ENCODE measurements around the gene FGD2. TPM values are rescaled to one million over a fixed set of nuclear protein-coding genes. Genes with fewer than 3 reads are reported as not detected.
"Not testable (repeated sequence)": the region's sequence is repeated elsewhere in the genome, so short reads cannot be mapped to it uniquely, and the experiment has no call there.

FGD2 gene
- total and polyA plus RNA-seq, 9 donors = 2.6 to 4.6 (median 3.7) TPM

DNA sequence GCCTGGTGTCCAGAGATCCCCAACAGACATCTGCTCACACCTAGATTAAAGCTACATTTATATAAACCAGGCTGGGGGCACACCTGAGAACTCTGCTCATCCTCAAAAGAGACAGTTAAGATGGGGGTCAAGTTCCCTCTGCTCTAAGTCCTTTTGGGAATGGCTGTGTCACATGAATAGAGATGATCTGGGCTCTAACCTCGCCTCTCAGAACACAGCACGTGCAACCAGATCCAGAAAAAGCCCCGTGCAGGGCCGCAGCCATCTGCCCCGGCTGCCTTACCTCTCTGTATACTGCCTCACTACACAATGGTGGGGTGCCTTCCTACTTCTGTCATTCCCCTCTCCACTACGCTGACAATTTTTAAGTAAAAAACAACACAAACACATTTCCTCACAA is 25.3 kb upstream of the FGD2 start:
- WGBS (ENCODE audit: insufficient coverage) = 50% methylated on average over 4 of the region's 6 CpGs
- H3K27me3 ChIP-seq (ENCODE audit: control insufficient read depth, insufficient read depth, low read length) = no peaks in the 10 kb centered on the region
- no peak overlapping the region for H3K4me3 ChIP-seq (ENCODE audit: low read length)
- H3K27ac ChIP-seq (ENCODE audit: low read length) = peak overlapping the region; percentile 76
- no peaks in the 10 kb centered on the region for H3K9me3 ChIP-seq (replicated peaks; ENCODE audit: control insufficient read depth, low read depth, low read length)
- peaks cover 44% of the 10 kb centered on the region for H3K36me3 ChIP-seq (ENCODE audit: control insufficient read depth, insufficient read depth, low read length)
- H3K4me1 ChIP-seq (ENCODE audit: control insufficient read depth, insufficient read depth, low read length) = peaks cover 49% of the 10 kb centered on the region
- no peak for DNase-seq

- WGBS (ENCODE audit: insufficient coverage) = 64% methylated on average over 9 of the region's 14 CpGs
- H3K27me3 ChIP-seq (ENCODE audit: control insufficient read depth, insufficient read depth, low read length) = no peaks in the 10 kb centered on the region
- H3K4me1 ChIP-seq (ENCODE audit: control insufficient read depth, insufficient read depth, low read length) = peaks cover 50% of the 10 kb centered on the region
- H3K9me3 ChIP-seq (replicated peaks; ENCODE audit: control insufficient read depth, low read depth, low read length) = no peaks in the 10 kb centered on the region
- peaks cover 35% of the 10 kb centered on the region for H3K36me3 ChIP-seq (ENCODE audit: control insufficient read depth, insufficient read depth, low read length)
- no peak overlapping the region for H3K4me3 ChIP-seq (ENCODE audit: low read length)
- DNase-seq = no peak
- H3K27ac ChIP-seq (ENCODE audit: low read length) = no peak overlapping the region
Measured at GRCh38 chr6:36980876-36981619, 24.4 kb upstream of the FGD2 start.

DNA sequence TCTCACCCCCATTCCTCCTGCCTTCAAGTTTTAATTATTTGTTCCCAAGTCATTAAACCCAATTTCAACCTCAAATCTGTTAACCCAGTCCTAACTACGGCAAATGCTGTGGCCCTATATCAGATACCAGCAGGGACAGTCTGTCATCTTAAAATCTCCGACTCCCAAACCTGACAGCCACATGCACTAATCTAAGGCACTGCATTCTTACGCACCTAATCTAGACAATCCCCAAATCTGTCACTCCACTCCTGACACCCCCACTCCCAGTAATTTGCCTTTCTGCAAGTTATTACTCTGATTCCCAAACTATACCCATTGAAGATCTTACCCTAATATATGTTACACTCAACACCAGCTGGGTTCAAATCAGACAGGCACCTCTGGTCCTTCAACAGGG is 21.9 kb upstream of the FGD2 start:
- H3K27ac ChIP-seq (ENCODE audit: low read length) = no peak overlapping the region
- peaks cover 11% of the 10 kb centered on the region for H3K36me3 ChIP-seq (ENCODE audit: control insufficient read depth, insufficient read depth, low read length)
- DNase-seq = no peak
- 90% methylated on average over 3 of the region's 3 CpGs for WGBS (ENCODE audit: insufficient coverage)
- no peaks in the 10 kb centered on the region for H3K27me3 ChIP-seq (ENCODE audit: control insufficient read depth, insufficient read depth, low read length)
- H3K4me3 ChIP-seq (ENCODE audit: low read length) = no peak overlapping the region
- H3K9me3 ChIP-seq (replicated peaks; ENCODE audit: control insufficient read depth, low read depth, low read length) = no peaks in the 10 kb centered on the region
- peaks cover 58% of the 10 kb centered on the region for H3K4me1 ChIP-seq (ENCODE audit: control insufficient read depth, insufficient read depth, low read length)

- 6% methylated on average over 19 of the region's 19 CpGs for WGBS (ENCODE audit: insufficient coverage)
- Histone ChIP-seq H3K27ac (ENCODE audit: low read length) (peak overlapping the region; percentile 85), H3K4me1 (ENCODE audit: control insufficient read depth, insufficient read depth, low read length) (peaks cover 50% of the 10 kb centered on the region)
Measured at GRCh38 chr6:36984581-36985416, 20.7 kb upstream of the FGD2 start.

GRCh38 chr6:36985417-36985807 is 20.0 kb upstream of the FGD2 start:
- peaks cover 5% of the 10 kb centered on the region for H3K36me3 ChIP-seq (ENCODE audit: control insufficient read depth, insufficient read depth, low read length)
- 0% methylated on average over 15 of the region's 15 CpGs for WGBS (ENCODE audit: insufficient coverage)
- H3K27ac ChIP-seq (ENCODE audit: low read length) = peak overlapping the region; percentile 85
- DNase-seq = peak; percentile 48
- no peaks in the 10 kb centered on the region for H3K9me3 ChIP-seq (replicated peaks; ENCODE audit: control insufficient read depth, low read depth, low read length)
- peaks cover 44% of the 10 kb centered on the region for H3K4me1 ChIP-seq (ENCODE audit: control insufficient read depth, insufficient read depth, low read length)
- peak overlapping the region; percentile 98 for H3K4me3 ChIP-seq (ENCODE audit: low read length)
- H3K27me3 ChIP-seq (ENCODE audit: control insufficient read depth, insufficient read depth, low read length) = no peaks in the 10 kb centered on the region

More at GRCh38 chr6:36984581-36985416, 20.7 kb upstream of the FGD2 start:
- H3K27me3 ChIP-seq (ENCODE audit: control insufficient read depth, insufficient read depth, low read length) = no peaks in the 10 kb centered on the region
- peaks cover 6% of the 10 kb centered on the region for H3K36me3 ChIP-seq (ENCODE audit: control insufficient read depth, insufficient read depth, low read length)
- peak; percentile 79 for DNase-seq
- H3K9me3 ChIP-seq (replicated peaks; ENCODE audit: control insufficient read depth, low read depth, low read length) = no peaks in the 10 kb centered on the region
- peak overlapping the region; percentile 98 for H3K4me3 ChIP-seq (ENCODE audit: low read length)

DNA sequence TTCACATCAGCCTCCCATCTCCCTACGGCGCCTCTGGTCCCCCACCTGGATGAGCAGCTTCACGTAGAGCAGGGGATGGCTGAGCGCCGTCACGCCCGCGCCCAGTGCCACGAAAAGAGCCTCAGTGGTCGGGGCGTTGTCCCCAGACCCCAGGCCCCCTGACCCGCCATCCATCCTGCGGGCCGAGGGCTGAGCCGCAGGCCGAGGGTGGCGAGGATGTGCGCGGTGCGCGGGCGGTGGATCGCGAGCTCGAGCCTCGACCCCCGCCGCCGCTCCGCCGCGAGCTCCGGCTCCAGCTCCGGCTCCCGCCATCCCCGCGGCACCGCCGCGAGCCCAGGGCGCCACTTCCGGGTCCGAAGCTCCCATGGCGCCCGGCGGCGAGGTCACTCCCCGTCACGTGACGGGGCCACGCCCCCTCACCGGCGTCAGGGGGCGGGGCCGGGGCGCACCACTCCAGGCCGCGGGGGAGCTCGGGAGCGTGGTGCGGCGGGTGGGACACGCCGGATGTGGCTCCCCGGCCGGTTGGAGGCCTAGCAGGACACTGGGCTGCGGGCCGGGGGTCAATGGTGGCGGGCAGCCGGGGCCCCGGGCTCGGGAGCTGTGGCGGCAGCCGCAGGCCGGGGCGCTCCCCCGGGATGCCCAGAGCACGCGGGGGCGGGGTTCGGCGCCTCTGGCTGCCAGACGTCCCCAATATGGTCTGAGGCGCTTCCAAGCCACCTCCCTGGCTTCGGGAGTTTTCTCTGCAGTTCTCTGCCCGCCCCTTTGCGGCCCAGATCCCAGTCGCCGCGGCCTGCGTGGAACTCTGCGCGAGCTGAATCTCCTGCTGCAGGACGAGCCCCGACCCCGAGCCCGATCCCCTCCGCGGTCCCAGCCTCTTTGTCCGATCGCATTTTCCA is 19.4 kb upstream of the FGD2 start, which contains the start of gene MTCH1:
TSS of gene MTCH1 (minus strand) at position 389 of the 896 bp plus-strand sequence. CDS start at position 366, 23 bp downstream.
- Histone ChIP-seq H3K27ac (ENCODE audit: low read length) (peak within 1 kb of the TSS; percentile 94), H3K9me3 (replicated peaks; ENCODE audit: control insufficient read depth, low read depth, low read length) (no peaks in the 10 kb centered on the region), H3K36me3 (ENCODE audit: control insufficient read depth, insufficient read depth, low read length) (peaks cover 2% of the 10 kb centered on the region), H3K4me1 (ENCODE audit: control insufficient read depth, insufficient read depth, low read length) (peaks cover 38% of the 10 kb centered on the region), H3K4me3 (ENCODE audit: low read length) (peak within 1 kb of the TSS; percentile 98), H3K27me3 (ENCODE audit: control insufficient read depth, insufficient read depth, low read length) (peaks cover 2% of the 10 kb centered on the region)
- peak; percentile 97 for DNase-seq
- WGBS (ENCODE audit: insufficient coverage) = under 1% methylated on average over 101 of the region's 101 CpGs

DNA sequence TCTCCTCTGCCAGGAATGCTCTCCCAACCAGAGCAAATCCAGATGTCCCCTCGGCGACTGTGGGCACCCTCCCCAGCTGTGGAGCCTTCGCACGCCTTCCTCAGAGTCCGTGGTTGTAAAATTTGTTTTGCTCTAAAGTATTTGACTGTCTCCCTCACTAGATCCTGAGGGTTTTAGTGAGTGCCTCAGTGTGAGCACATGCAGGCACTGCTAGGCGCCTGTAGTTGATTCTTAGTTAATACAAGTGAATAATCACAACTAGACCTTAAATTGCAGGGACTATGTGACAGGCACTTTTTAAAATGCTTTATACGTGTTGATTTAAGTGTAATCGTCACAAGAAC is 18.8 kb upstream of the FGD2 start:
- WGBS (ENCODE audit: insufficient coverage) = no CpG with 5 or more reads among the region's 8 CpGs
- Histone ChIP-seq H3K4me1 (ENCODE audit: control insufficient read depth, insufficient read depth, low read length) (peaks cover 32% of the 10 kb centered on the region), H3K4me3 (ENCODE audit: low read length) (peak overlapping the region; percentile 63), H3K9me3 (replicated peaks; ENCODE audit: control insufficient read depth, low read depth, low read length) (no peaks in the 10 kb centered on the region), H3K27me3 (ENCODE audit: control insufficient read depth, insufficient read depth, low read length) (peaks cover 4% of the 10 kb centered on the region), H3K36me3 (ENCODE audit: control insufficient read depth, insufficient read depth, low read length) (peaks cover 2% of the 10 kb centered on the region), H3K27ac (ENCODE audit: low read length) (peak overlapping the region; percentile 94)
- no peak for DNase-seq

DNA sequence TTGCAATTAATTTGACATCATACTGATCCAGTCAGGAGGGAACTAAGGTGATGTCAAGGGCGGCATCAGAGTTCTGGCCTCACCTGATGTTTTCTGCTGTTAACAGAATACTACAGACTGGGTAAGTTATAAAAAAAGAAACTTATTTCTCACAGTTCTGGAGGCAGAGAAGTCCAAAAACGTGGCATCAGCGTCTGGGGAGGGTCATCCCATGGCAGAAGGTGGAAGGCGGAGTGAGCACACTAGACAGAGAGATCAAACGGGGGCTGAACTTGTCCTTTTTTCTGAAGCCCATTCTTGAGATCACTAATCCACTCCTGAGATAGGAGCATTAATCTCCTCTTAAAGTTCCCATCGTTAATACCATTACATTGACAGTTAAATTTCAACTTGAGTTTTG is 16.2 kb upstream of the FGD2 start:
- DNase-seq = no peak
- Histone ChIP-seq H3K9me3 (replicated peaks; ENCODE audit: control insufficient read depth, low read depth, low read length) (no peaks in the 10 kb centered on the region), H3K27me3 (ENCODE audit: control insufficient read depth, insufficient read depth, low read length) (peaks cover 4% of the 10 kb centered on the region), H3K36me3 (ENCODE audit: control insufficient read depth, insufficient read depth, low read length) (no peaks in the 10 kb centered on the region), H3K4me1 (ENCODE audit: control insufficient read depth, insufficient read depth, low read length) (peaks cover 18% of the 10 kb centered on the region), H3K27ac (ENCODE audit: low read length) (no peak overlapping the region), H3K4me3 (ENCODE audit: low read length) (no peak overlapping the region)
- 45% methylated on average over 2 of the region's 6 CpGs for WGBS (ENCODE audit: insufficient coverage)

DNA sequence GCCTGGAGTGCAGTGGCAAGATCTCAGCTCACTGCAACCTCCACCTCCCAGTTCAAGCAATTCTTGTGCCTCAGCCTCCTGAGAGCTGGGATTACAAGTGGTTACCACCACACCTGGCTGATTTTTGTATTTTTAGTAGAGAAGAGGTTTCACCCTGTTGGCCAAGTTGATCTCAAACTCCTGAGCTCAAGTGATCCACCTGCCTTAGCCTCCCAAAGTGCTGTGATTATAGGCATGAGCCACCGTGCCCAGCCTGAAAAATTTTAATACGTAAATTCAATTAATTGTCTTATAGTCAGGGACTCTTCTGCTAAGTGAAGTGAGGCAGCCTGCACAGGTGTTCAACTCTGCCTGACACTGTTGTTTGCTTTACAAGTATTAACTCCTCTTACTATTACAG is 15.1 kb upstream of the FGD2 start:
- WGBS (ENCODE audit: insufficient coverage) = 100% methylated on average over 2 of the region's 2 CpGs
- H3K9me3 ChIP-seq (replicated peaks; ENCODE audit: control insufficient read depth, low read depth, low read length); H3K36me3 ChIP-seq (ENCODE audit: control insufficient read depth, insufficient read depth, low read length); H3K27me3 ChIP-seq (ENCODE audit: control insufficient read depth, insufficient read depth, low read length); H3K27ac ChIP-seq (ENCODE audit: low read length); DNase-seq; H3K4me3 ChIP-seq (ENCODE audit: low read length); H3K4me1 ChIP-seq (ENCODE audit: control insufficient read depth, insufficient read depth, low read length): not testable (repeated sequence)

Measured in muscle of leg (tissue), 11 donors.